HepG2 (cell line): ENCODE data around the gene WDR53. TPM values are rescaled to one million over a fixed set of nuclear protein-coding genes. Genes with fewer than 3 reads are reported as not detected.

Experiments
- ARNT2 ChIP-seq: sonication (generic); formaldehyde crosslinking; IDR thresholded peaks from 2 replicates; pipeline ENCODE4 v1.8.0; 2022; ENCODE audit warnings: mild to moderate bottlenecking, low read depth, missing genetic modification reagents, moderate library complexity
- ARNTL ChIP-seq: sonication (generic); formaldehyde crosslinking; IDR thresholded peaks from 2 replicates; pipeline ENCODE4 v1.4.0; 2020; ENCODE audit warnings: mild to moderate bottlenecking, missing genetic modification reagents
- HNF1A ChIP-seq, 2 experiments: sonication (generic) in 1 of 2; formaldehyde crosslinking in 1 of 2; IDR thresholded peaks; 2 replicates each; pipeline versions ENCODE4 v1.4.0 to v1.6.1; 2016 to 2020; ENCODE audit warnings: borderline replicate concordance in 1 of 2, low read depth in 1 of 2, mild to moderate bottlenecking in 1 of 2, missing genetic modification reagents in 1 of 2
- HOXD1 ChIP-seq: sonication (generic); formaldehyde crosslinking; IDR thresholded peaks from 2 replicates; pipeline ENCODE4 v1.5.0; 2020; ENCODE audit warnings: missing genetic modification reagents
- IKZF5 ChIP-seq: IDR thresholded peaks from 2 replicates; pipeline ENCODE4 v1.6.1; 2018; ENCODE audit warnings: missing genetic modification reagents, mild to moderate bottlenecking, missing compliant biosample characterization
- IRF2 ChIP-seq: IDR thresholded peaks from 2 replicates; pipeline ENCODE4 v1.6.1; 2018; ENCODE audit warnings: missing genetic modification reagents, missing compliant biosample characterization
- MAFG ChIP-seq: sonication (generic); formaldehyde crosslinking; IDR thresholded peaks from 2 replicates; pipeline ENCODE4 v1.5.1; 2020; ENCODE audit warnings: mild to moderate bottlenecking, missing genetic modification reagents
- MNT ChIP-seq: fragments of 450-650 bp; IDR thresholded peaks from 2 replicates; pipeline ENCODE4 v1.6.1; 2016
- NFE2 ChIP-seq: sonication (generic); formaldehyde crosslinking; IDR thresholded peaks from 2 replicates; pipeline ENCODE4 v1.4.0; 2020; ENCODE audit warnings: missing genetic modification reagents
- NR2F1 ChIP-seq, 2 experiments: fragments of 450-650 bp in 1 of 2; formaldehyde crosslinking in 1 of 2; IDR thresholded peaks; 2 replicates each; pipeline versions ENCODE4 v1.5.0 to v1.6.1; 2016 to 2020; ENCODE audit warnings: mild to moderate bottlenecking in 1 of 2, missing compliant biosample characterization in 1 of 2, missing genetic modification reagents in 1 of 2, moderate library complexity in 1 of 2
- NR2F2 ChIP-seq: IDR thresholded peaks from 2 replicates; pipeline ENCODE4 v1.6.1; 2012; ENCODE audit warnings: low read depth, inconsistent platforms, borderline replicate concordance
- NR2F6 ChIP-seq, 2 experiments: IDR thresholded peaks; 2 replicates each; pipeline ENCODE4 v1.6.1; 2016; ENCODE audit warnings: antibody characterized with exemption in 1 of 2, mild to moderate bottlenecking in 1 of 2
- POLR2A ChIP-seq, 2 experiments: IDR thresholded peaks; 2 replicates each; pipeline ENCODE4 v1.6.1; 2011; ENCODE audit warnings: low read depth in 2 of 2, low read length in 2 of 2, mild to moderate bottlenecking in 1 of 2, moderate library complexity in 1 of 2; ENCODE audit not compliant: insufficient read depth in 1 of 2
- SMC3 ChIP-seq: IDR thresholded peaks from 2 replicates; pipeline ENCODE4 v1.6.1; 2011; ENCODE audit warnings: low read length, improper control_type of control experiment
- STAG1 ChIP-seq: sonication (generic); formaldehyde crosslinking; IDR thresholded peaks from 2 replicates; pipeline ENCODE4 v1.4.0; 2020; ENCODE audit warnings: missing genetic modification reagents
- THAP11 ChIP-seq: IDR thresholded peaks from 2 replicates; pipeline ENCODE4 v1.6.1; 2016; ENCODE audit warnings: missing biosample characterization, missing genetic modification reagents
- ZNF18 ChIP-seq: sonication (generic); formaldehyde crosslinking; IDR thresholded peaks from 2 replicates; pipeline ENCODE4 v1.8.0; 2022; ENCODE audit warnings: mild to moderate bottlenecking, missing genetic modification reagents; ENCODE audit not compliant: insufficient replicate concordance
- ZSCAN21 ChIP-seq: sonication (generic); formaldehyde crosslinking; IDR thresholded peaks from 2 replicates; pipeline ENCODE4 v1.8.0; 2022; ENCODE audit warnings: mild to moderate bottlenecking, missing genetic modification reagents, moderate library complexity, borderline replicate concordance
- ZSCAN29 ChIP-seq: sonication (generic); formaldehyde crosslinking; conservative IDR thresholded peaks from 2 replicates; pipeline ENCODE4 v1.4.0; 2020; ENCODE audit warnings: mild to moderate bottlenecking, missing genetic modification reagents
- polyA plus RNA-seq, 8 experiments: library from polyadenylated mRNA; depleted of rRNA in 3 of 8; stranded (reverse) in 7 of 8; unstranded in 1 of 8; fragments of >200 nt; fragmentation: Illumina TruSeq in 4 of 8; extraction: Trizol in 4 of 8; gene quantifications; 2 replicates each; pipeline versions ENCODE4 v1.2.1 to v1.2.3, GENCODE V29; 2011 to 2016; ENCODE audit warnings: low read depth in 4 of 8, missing spikeins in 1 of 8, mixed read lengths in 1 of 8; ENCODE audit not compliant: insufficient read depth in 1 of 8
- total RNA-seq, 5 experiments: library from RNA; depleted of rRNA; stranded (reverse); fragments of >200 nt; fragmentation: Illumina TruSeq; extraction: Trizol; gene quantifications; 2 replicates each; pipeline ENCODE4 v1.2.3, GENCODE V29; 2016; ENCODE audit warnings: low read depth in 1 of 5

The WDR53 gene
- total and polyA plus RNA-seq, 2 of the 13 experiments (the other 11 are each of a cell fraction or from before 2014, with no cell fraction given), result 3.5 to 7.7 TPM

GRCh38 chr3:196518966-196519717 is 49.2 kb downstream of the WDR53 start (continued):
- TF ChIP-seq HOXD1 (CRISPR knock-in tag) (no peak), ARNTL (CRISPR knock-in tag) (peak; percentile 42; the same call in 1 of the 2 replicates), IRF2 (CRISPR knock-in tag) (peak; percentile 72; the same call in 1 of the 2 replicates), STAG1 (CRISPR knock-in tag) (peak; percentile 96), IKZF5 (CRISPR knock-in tag) (peak; percentile 57; the same call in 1 of the 2 replicates), NR2F2 (no peak), POLR2A (IDR thresholded peaks at IDR 0.05; ENCODE audit: insufficient read depth in 1 of 2, low read depth in 2 of 2, low read length in 2 of 2) (no peak), HNF1A (IDR thresholded peaks at IDR 0.05; ENCODE audit: low read depth) (no peak), HNF1A (CRISPR knock-in tag; IDR thresholded peaks at IDR 0.05; ENCODE audit: borderline replicate concordance) (no peak), MAFG (CRISPR knock-in tag) (no peak), ZSCAN29 (CRISPR knock-in tag) (no peak), NFE2 (CRISPR knock-in tag) (no peak), MNT (peak; percentile 96), THAP11 (CRISPR knock-in tag) (peak; percentile 46; the same call in 1 of the 2 replicates), NR2F1 (CRISPR knock-in tag; IDR thresholded peaks at IDR 0.05) (no peak), ZNF18 (CRISPR knock-in tag) (no peak), SMC3 (peak; percentile 86), NR2F6 (IDR thresholded peaks at IDR 0.05) (no peak), NR2F6 (CRISPR knock-in tag; IDR thresholded peaks at IDR 0.05) (0 out of 2 replicates have a peak, but pooled peaks have one; percentile 21), ZSCAN21 (CRISPR knock-in tag) (no peak), ARNT2 (CRISPR knock-in tag) (no peak)
